ENCODE results near the gene IL3RA. TPM values are rescaled to one million over a fixed set of nuclear protein-coding genes. Genes with fewer than 3 reads are reported as not detected.

Gene IL3RA
- total RNA-seq, result 43.0 TPM
- long read RNA-seq, transcript IL3RA-201 (12 exons, 1,706 nt), result major isoform, 62 of 117 reads
- long read RNA-seq, partial matches to known transcripts, result 3 of 117 reads
- long read RNA-seq, other reads (novel, unspliced or antisense), result 50 of 117 reads

DNA sequence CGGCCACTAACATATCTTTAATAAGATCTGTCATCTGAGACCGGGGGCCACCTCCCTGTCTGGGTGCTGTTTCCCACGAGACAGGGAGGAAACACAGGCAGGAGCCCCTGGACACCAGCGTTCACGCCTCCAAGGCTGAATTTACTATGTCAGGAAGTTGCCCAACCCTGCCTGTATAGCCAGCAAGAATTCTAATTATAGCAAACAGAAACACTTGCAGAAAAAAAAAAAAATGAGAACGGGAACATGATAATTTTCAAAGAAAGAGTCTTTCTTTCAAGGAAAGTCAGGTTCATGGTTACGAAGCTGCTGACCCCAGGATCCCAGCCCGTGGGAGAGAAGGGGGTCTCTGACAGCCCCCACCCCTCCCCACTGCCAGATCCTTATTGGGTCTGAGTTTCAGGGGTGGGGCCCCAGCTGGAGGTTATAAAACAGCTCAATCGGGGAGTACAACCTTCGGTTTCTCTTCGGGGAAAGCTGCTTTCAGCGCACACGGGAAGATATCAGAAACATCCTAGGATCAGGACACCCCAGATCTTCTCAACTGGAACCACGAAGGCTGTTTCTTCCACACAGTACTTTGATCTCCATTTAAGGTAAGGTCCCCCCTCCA, at the start of gene IL3RA:
Gene IL3RA, plus strand, starts transcription at position 455 of the 613 bp plus-strand sequence. CDS start 4,981 bp downstream, outside the sequence.
- TF ChIP-seq, protein P1, sequence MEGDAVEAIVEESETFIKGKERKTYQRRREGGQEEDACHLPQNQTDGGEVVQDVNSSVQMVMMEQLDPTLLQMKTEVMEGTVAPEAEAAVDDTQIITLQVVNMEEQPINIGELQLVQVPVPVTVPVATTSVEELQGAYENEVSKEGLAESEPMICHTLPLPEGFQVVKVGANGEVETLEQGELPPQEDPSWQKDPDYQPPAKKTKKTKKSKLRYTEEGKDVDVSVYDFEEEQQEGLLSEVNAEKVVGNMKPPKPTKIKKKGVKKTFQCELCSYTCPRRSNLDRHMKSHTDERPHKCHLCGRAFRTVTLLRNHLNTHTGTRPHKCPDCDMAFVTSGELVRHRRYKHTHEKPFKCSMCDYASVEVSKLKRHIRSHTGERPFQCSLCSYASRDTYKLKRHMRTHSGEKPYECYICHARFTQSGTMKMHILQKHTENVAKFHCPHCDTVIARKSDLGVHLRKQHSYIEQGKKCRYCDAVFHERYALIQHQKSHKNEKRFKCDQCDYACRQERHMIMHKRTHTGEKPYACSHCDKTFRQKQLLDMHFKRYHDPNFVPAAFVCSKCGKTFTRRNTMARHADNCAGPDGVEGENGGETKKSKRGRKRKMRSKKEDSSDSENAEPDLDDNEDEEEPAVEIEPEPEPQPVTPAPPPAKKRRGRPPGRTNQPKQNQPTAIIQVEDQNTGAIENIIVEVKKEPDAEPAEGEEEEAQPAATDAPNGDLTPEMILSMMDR (IDR thresholded peaks at IDR 0.05), result no peak
- peak within 1 kb of the TSS; percentile 54 for H3K4me3 ChIP-seq
- DNase-seq (no peak), ATAC-seq (peak; percentile 72)
- H3K9me3 ChIP-seq, result no peaks in the 10 kb centered on the region
- H3K4me1 ChIP-seq, result peaks cover 4% of the 10 kb centered on the region
- H3K36me3 ChIP-seq, result no peaks in the 10 kb centered on the region
- intact Hi-C loops (cut with DNase I), result no loop called here
- no peaks in the 10 kb centered on the region for H3K27me3 ChIP-seq
- H3K27ac ChIP-seq, result peak within 1 kb of the TSS; percentile 49

DNA sequence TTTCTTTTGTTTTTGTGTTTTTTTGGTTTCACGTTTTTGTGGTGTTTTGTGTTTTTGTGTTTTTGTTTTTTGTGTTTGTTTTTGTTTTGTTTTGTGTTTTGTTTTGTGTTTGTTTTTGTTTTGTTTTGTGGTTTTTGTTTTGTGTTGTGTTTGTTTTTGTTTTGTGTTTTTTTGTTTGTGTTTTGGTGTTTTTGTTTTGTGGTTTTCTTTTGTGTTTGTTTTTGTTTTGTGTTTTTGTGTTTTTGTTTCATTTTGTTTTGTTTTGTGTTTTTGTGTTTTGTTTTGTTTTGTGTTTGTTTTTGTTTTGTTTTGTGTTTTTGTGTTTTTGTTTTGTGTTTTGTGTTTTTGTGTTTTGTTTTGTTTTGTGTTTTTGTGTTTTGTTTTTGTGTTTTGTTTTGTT, 47.0 kb upstream of the IL3RA start:
- DNase-seq (no peak), ATAC-seq (no peak)
- Histone ChIP-seq H3K27me3 (no peaks in the 10 kb centered on the region), H3K9me3 (no peaks in the 10 kb centered on the region), H3K36me3 (no peaks in the 10 kb centered on the region), H3K27ac (no peak overlapping the region), H3K4me1 (no peaks in the 10 kb centered on the region), H3K4me3 (no peak overlapping the region)
- TF ChIP-seq, protein P1 (IDR thresholded peaks at IDR 0.05), result no peak
- intact Hi-C loops (cut with DNase I), result no loop called here

DNA sequence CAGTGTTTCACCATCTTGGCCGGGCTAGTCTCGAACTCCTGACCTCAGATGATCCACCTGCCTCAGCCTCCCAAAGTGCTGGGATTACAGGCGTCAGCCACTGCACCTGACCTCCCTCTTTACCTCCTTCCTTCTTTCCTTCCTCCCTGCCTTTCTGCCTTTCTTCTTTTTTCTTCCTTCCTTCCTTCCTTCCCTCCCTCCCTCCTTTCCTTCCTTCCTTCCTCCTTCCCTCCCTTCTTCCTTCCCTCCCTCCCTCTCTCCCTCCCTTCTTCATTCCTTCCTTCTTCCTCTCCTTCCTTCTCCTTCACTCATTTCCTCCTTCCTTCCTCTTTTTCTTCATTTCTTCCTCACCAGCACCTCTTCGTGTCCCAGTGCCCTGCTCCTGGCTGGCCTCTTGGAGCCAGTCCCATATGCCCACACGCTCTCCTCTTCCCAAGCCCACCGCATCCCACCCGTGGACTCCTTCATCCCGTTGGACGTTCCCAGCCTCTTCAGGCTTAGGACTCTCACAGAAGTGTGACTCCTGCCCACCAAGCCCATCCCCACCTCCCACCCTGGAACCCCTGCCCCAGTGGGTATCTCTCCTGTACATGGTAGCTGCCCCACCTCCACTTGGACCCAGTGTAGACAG, 45.4 kb upstream of the IL3RA start:
- no peaks in the 10 kb centered on the region for H3K36me3 ChIP-seq
- H3K4me3 ChIP-seq, result no peak overlapping the region
- no peaks in the 10 kb centered on the region for H3K4me1 ChIP-seq
- TF ChIP-seq, protein P1 (IDR thresholded peaks at IDR 0.05), result no peak
- intact Hi-C loops (cut with DNase I), result no loop called here
- H3K27ac ChIP-seq, result no peak overlapping the region
- DNase-seq (no peak), ATAC-seq (no peak)
- no peaks in the 10 kb centered on the region for H3K9me3 ChIP-seq
- no peaks in the 10 kb centered on the region for H3K27me3 ChIP-seq

DNA sequence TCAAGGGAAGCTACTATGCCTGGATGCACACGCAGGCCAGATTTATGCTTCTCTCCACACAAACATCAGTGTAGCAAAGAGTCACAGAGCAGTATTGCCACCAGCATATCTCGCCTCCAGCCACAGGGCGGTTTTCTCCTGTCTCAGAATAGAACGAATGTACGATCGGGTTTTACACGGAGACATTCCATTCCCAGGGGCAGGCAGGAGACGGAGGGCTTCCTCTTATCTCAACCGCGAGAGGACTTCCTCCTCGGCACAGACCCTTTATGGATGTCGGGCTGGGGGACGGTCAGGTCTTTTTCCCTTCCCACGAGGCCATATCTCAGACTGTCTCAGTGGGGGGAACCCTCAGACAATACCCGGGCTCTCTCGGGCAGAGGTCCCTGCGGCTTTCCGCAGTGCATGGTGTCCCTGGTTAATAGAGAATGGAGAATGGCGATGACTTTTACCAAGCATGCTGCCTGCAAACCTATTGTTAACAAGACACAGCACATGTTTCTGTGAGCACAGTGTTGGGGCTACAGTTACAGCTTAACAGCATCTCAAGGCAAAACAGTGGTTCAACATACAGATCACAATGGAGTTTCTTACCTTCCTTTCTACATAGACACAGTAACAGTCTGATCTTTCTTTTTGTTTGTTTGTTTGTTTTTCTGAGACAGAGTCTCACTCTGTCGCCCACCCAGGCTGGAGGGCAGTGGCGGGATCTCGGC, 43.9 kb upstream of the IL3RA start:
- H3K27me3 ChIP-seq, result no peaks in the 10 kb centered on the region
- H3K4me1 ChIP-seq, result no peaks in the 10 kb centered on the region
- no peak for ATAC-seq
- H3K36me3 ChIP-seq, result no peaks in the 10 kb centered on the region
- TF ChIP-seq, protein P1 (IDR thresholded peaks at IDR 0.05), result no peak
- H3K9me3 ChIP-seq, result no peaks in the 10 kb centered on the region
- H3K27ac ChIP-seq, result no peak overlapping the region
- intact Hi-C loops (cut with DNase I), result no loop called here
- no peak for DNase-seq
- H3K4me3 ChIP-seq, result no peak overlapping the region

DNA sequence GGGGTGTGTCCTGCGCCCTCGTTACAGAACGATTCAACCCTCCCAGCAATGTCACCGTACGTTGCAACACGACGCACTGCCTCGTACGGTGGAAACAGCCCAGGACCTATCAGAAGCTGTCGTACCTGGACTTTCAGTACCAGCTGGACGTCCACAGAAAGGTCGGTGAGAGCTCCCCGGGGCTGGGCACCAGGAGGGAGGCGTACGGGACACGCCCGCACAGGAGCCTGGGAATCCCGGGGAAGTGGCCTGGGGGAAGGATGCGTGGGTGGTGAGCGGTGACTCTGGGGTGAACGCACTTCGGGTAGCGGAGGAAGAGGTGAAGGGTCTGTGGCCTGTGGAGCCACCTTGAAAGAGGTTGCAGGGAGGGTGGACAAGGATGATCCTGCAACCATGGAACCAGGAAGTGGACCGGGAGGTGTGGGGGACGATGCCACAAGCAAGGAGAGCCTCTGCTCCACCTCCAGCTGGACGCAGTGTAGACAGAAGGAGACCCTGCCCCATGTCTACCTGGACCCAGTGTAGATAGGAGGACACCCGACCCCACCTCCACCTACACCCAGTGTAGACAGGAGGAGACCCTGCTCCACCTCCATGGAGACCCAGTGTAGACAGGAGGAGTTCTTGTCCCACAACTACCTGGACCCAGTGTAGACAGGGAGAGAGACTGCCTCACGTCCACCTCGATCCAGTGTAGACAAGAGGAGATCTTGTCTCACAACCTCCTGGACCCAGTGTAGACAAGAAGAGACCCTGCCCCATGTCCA, 42.1 kb upstream of the IL3RA start:
- no peak overlapping the region for H3K27ac ChIP-seq
- TF ChIP-seq, protein P1 (IDR thresholded peaks at IDR 0.05), result no peak
- no peaks in the 10 kb centered on the region for H3K27me3 ChIP-seq
- intact Hi-C loops (cut with DNase I), result no loop called here
- H3K36me3 ChIP-seq, result no peaks in the 10 kb centered on the region
- H3K9me3 ChIP-seq, result no peaks in the 10 kb centered on the region
- DNase-seq, result no peak
- H3K4me1 ChIP-seq, result no peaks in the 10 kb centered on the region
- no peak overlapping the region for H3K4me3 ChIP-seq
- ATAC-seq, result peak; percentile 61
